Measurements from ENCODE around the gene ZNF791. TPM values are rescaled to one million over a fixed set of nuclear protein-coding genes. Genes with fewer than 3 reads are reported as not detected.

ZNF791 gene
- polyA plus RNA-seq, 1 donor (not counting 4 experiments of a cell fraction or from before 2014, with no cell fraction given) = 11.5 TPM

- Histone ChIP-seq H3K9me1 (ENCODE audit: control insufficient read depth, extremely low read depth, insufficient read depth, low read length) (no peaks in the 10 kb centered on the region), H3K27me3 (ENCODE audit: control insufficient read depth, extremely low read depth, insufficient read depth, low read length) (no peaks in the 10 kb centered on the region), H3K4me3 (ENCODE audit: control insufficient read depth in 2 of 3, extremely low read depth in 1 of 3, insufficient read depth in 2 of 3, low read depth in 1 of 3, low read length in 3 of 3) (no peak overlapping the region), H3K4me2 (ENCODE audit: control insufficient read depth, extremely low read depth, insufficient read depth, low read depth, low read length) (no peak overlapping the region), H3K36me3 (ENCODE audit: control insufficient read depth in 2 of 2, extremely low read depth in 1 of 2, insufficient read depth in 2 of 2, low read length in 2 of 2) (peaks cover 10 to 14% of the 10 kb centered on the region in 2 experiments), H2AFZ (ENCODE audit: control insufficient read depth, low read length) (no peak overlapping the region), H3K4me1 (ENCODE audit: control insufficient read depth, extremely low read depth, insufficient read depth, low read length) (no peaks in the 10 kb centered on the region), H4K20me1 (ENCODE audit: control insufficient read depth, extremely low read depth, insufficient read depth, low read length) (no peaks in the 10 kb centered on the region), H3K27ac (ENCODE audit: control insufficient read depth, insufficient read depth, low read length) (no peak overlapping the region), H3K79me2 (ENCODE audit: control insufficient read depth, insufficient read depth, low read length) (no peaks in the 10 kb centered on the region), H3K9ac (ENCODE audit: control insufficient read depth, extremely low read depth, insufficient read depth, low read length) (no peak overlapping the region), H3K9me3 (ENCODE audit: control insufficient read depth, low read depth, low read length) (no peaks in the 10 kb centered on the region)
- dilution Hi-C loops (cut with MboI; ENCODE audit: extremely low pct_ligation_motif_present, low sequenced_read_pairs) = no loop called here
- DNase-seq (ENCODE audit: low read depth, low spot score) (no peak), FAIRE-seq (no peak)
- TF ChIP-seq CTCF (optimal IDR thresholded peaks at IDR 0.05 in 1 of 3, IDR thresholded peaks at IDR 0.05 in 1 of 3, conservative IDR thresholded peaks at IDR 0.05 in 1 of 3; ENCODE audit: extremely low read depth in 1 of 3, insufficient read depth in 2 of 3, low read length in 3 of 3) = no peak
- no peak for TF ChIP-seq EZH2 (IDR thresholded peaks at IDR 0.05; ENCODE audit: low read length)
Observed at GRCh38 chr19:12652219-12652618, 41.5 kb downstream of the ZNF791 start.

- Histone ChIP-seq H2AFZ (ENCODE audit: control insufficient read depth, low read length) (no peak overlapping the region), H3K27ac (ENCODE audit: control insufficient read depth, insufficient read depth, low read length) (no peak overlapping the region), H3K4me3 (ENCODE audit: control insufficient read depth in 2 of 3, extremely low read depth in 1 of 3, insufficient read depth in 2 of 3, low read depth in 1 of 3, low read length in 3 of 3) (no peak overlapping the region), H3K79me2 (ENCODE audit: control insufficient read depth, insufficient read depth, low read length) (no peaks in the 10 kb centered on the region), H3K9ac (ENCODE audit: control insufficient read depth, extremely low read depth, insufficient read depth, low read length) (no peak overlapping the region), H4K20me1 (ENCODE audit: control insufficient read depth, extremely low read depth, insufficient read depth, low read length) (no peaks in the 10 kb centered on the region), H3K9me3 (ENCODE audit: control insufficient read depth, low read depth, low read length) (no peaks in the 10 kb centered on the region), H3K27me3 (ENCODE audit: control insufficient read depth, extremely low read depth, insufficient read depth, low read length) (no peaks in the 10 kb centered on the region), H3K9me1 (ENCODE audit: control insufficient read depth, extremely low read depth, insufficient read depth, low read length) (no peaks in the 10 kb centered on the region), H3K4me1 (ENCODE audit: control insufficient read depth, extremely low read depth, insufficient read depth, low read length) (no peaks in the 10 kb centered on the region), H3K4me2 (ENCODE audit: control insufficient read depth, extremely low read depth, insufficient read depth, low read depth, low read length) (no peak overlapping the region), H3K36me3 (ENCODE audit: control insufficient read depth in 2 of 2, extremely low read depth in 1 of 2, insufficient read depth in 2 of 2, low read length in 2 of 2) (peaks cover 10 to 19% of the 10 kb centered on the region in 2 experiments)
- dilution Hi-C loops (cut with MboI; ENCODE audit: extremely low pct_ligation_motif_present, low sequenced_read_pairs) = no loop called here
- FAIRE-seq (no peak), DNase-seq (ENCODE audit: low read depth, low spot score) (no peak)
- TF ChIP-seq CTCF (optimal IDR thresholded peaks at IDR 0.05 in 1 of 3, IDR thresholded peaks at IDR 0.05 in 1 of 3, conservative IDR thresholded peaks at IDR 0.05 in 1 of 3; ENCODE audit: extremely low read depth in 1 of 3, insufficient read depth in 2 of 3, low read length in 3 of 3) = no peak
- no peak for TF ChIP-seq EZH2 (IDR thresholded peaks at IDR 0.05; ENCODE audit: low read length)
Observed at GRCh38 chr19:12655546-12655945, 44.8 kb downstream of the ZNF791 start.
